Duodenal mucosa (tissue), 2 donors: ENCODE measurements around the gene FFAR4.

Experiments
- H3K27ac ChIP-seq: one replicate; pipeline ENCODE4 v1.7.0; 2013; ENCODE audit warnings: low read depth, low read length
- H3K27me3 ChIP-seq, 2 donors: one replicate each; pipeline ENCODE4 v1.7.0; 2013; ENCODE audit warnings: low read length in 2 of 2, control low read depth in 1 of 2; ENCODE audit not compliant: insufficient read depth in 2 of 2, control insufficient read depth in 1 of 2
- H3K36me3 ChIP-seq, 2 donors: one replicate each; pipeline ENCODE4 v1.7.0; 2013; ENCODE audit warnings: low read length in 2 of 2, control low read depth in 1 of 2; ENCODE audit not compliant: insufficient read depth in 2 of 2, control insufficient read depth in 1 of 2
- H3K4me1 ChIP-seq, 2 donors: one replicate each; pipeline ENCODE4 v1.7.0; 2013; ENCODE audit warnings: low read length in 2 of 2, control low read depth in 1 of 2; ENCODE audit not compliant: insufficient read depth in 2 of 2, control insufficient read depth in 1 of 2
- H3K4me3 ChIP-seq, 2 donors: one replicate each; pipeline ENCODE4 v1.7.0; 2013; ENCODE audit warnings: low read length in 2 of 2, low read depth in 1 of 2
- H3K9ac ChIP-seq, 2 donors: one replicate each; pipeline ENCODE4 v1.7.0; 2013; ENCODE audit warnings: low read length in 2 of 2, low read depth in 1 of 2
- H3K9me3 ChIP-seq, 2 donors: one replicate each; pipeline ENCODE4 v1.7.0; 2013; ENCODE audit warnings: low read length in 2 of 2, control low read depth in 1 of 2; ENCODE audit not compliant: control insufficient read depth in 1 of 2

Gene FFAR4

DNA sequence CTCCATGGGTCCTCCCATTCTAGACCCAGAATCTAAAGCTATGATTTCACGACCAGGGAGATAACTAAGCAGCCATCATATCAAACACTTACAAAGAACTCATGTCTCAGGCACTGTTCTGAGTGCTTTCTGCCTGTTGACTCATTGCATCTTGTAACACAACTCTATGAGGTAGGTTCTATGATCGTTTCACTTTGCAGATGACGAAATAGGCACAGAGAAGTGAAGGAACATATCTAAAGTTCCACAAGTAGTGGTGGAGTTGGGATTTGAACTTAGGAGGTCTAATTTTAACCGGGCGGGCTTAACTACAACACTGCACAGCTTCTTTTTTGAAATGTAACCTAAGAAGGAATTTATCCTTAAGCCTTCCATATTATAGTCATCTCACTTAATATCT is 31.7 kb downstream of the FFAR4 start:
- Histone ChIP-seq H3K9me3 (no peaks in the 10 kb centered on the region), H3K9ac (no peak overlapping the region), H3K27me3 (peaks cover 27 to 30% of the 10 kb centered on the region in 2 donors), H3K27ac (no peak overlapping the region), H3K4me1 (peaks cover 0 to 8% of the 10 kb centered on the region in 2 donors), H3K36me3 (no peaks in the 10 kb centered on the region), H3K4me3 (no peak overlapping the region)

DNA sequence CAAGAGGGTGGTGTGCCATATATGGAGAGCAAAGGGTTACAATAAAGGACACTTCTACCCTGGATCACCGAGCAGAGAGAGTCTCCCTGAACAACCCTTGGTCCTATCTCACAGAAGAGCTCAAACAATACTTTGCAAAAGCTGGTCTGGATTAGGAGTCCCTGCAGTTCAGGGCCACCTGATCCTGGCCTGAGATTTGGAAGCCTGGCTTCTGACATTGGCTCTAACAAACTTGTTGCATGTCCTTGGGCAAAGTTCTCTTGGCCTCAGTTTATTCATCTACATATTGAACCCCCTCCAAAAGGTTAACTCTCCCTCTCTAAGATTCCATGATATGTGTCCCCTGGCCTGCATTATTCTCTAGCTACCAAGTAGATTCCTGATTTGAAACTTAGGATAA is 32.9 kb downstream of the FFAR4 start:
- Histone ChIP-seq H3K27me3 (peaks cover 30 to 31% of the 10 kb centered on the region in 2 donors), H3K9me3 (no peaks in the 10 kb centered on the region), H3K4me3 (no peak overlapping the region), H3K9ac (no peak overlapping the region), H3K4me1 (peaks cover 0 to 8% of the 10 kb centered on the region in 2 donors), H3K36me3 (no peaks in the 10 kb centered on the region), H3K27ac (no peak overlapping the region)

GRCh38 chr10:93599778-93600177 is 33.3 kb downstream of the FFAR4 start:
- Histone ChIP-seq H3K4me3 (no peak overlapping the region), H3K9ac (no peak overlapping the region), H3K4me1 (peaks cover 0 to 8% of the 10 kb centered on the region in 2 donors), H3K27ac (no peak overlapping the region), H3K27me3 (peaks cover 30 to 31% of the 10 kb centered on the region in 2 donors), H3K36me3 (no peaks in the 10 kb centered on the region), H3K9me3 (no peaks in the 10 kb centered on the region)

GRCh38 chr10:93600446-93601145 is 34.1 kb downstream of the FFAR4 start:
- no peaks in the 10 kb centered on the region for H3K36me3 ChIP-seq
- H3K4me3 ChIP-seq: no peak overlapping the region

GRCh38 chr10:93601146-93601773 is 34.8 kb downstream of the FFAR4 start, which contains the start of gene RBP4:
TSS of gene RBP4 (minus strand) at chr10:93601235. CDS start at chr10:93601028, 207 bp downstream.
- H3K4me3 ChIP-seq: peak within 1 kb of the TSS; percentile 31 to 46
- H3K27ac ChIP-seq: no peak within 1 kb of the TSS
- peaks cover 30 to 31% of the 10 kb centered on the region in 2 donors for H3K27me3 ChIP-seq
- H3K9ac ChIP-seq: no peak within 1 kb of the TSS
- H3K4me1 ChIP-seq: peaks cover 0 to 8% of the 10 kb centered on the region in 2 donors
- H3K9me3 ChIP-seq: no peaks in the 10 kb centered on the region
- no peaks in the 10 kb centered on the region for H3K36me3 ChIP-seq

More at GRCh38 chr10:93600446-93601145, 34.1 kb downstream of the FFAR4 start:
- Histone ChIP-seq H3K4me1 (peaks cover 0 to 8% of the 10 kb centered on the region in 2 donors), H3K27ac (no peak overlapping the region), H3K9ac (no peak overlapping the region), H3K27me3 (peaks cover 30 to 31% of the 10 kb centered on the region in 2 donors), H3K9me3 (no peaks in the 10 kb centered on the region)

DNA sequence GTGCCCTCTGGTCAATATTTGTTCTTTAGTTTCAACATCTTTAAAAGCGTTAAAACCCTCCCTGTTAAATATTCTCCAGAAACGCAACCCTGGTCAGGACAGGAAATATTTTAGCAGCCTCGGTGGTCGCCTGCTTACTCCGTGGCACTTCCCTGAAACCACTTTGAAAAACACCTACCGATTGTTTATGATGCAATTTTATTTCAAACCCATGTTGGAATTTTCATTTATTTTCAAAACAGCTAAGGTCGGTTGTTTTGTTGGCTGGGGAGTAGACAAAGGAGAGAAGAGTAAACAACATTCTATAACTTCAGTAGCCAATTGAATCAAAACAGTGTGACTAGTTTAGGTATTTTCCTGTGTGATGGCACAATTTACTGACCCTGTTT is 35.3 kb downstream of the FFAR4 start:
- H3K9me3 ChIP-seq: no peaks in the 10 kb centered on the region
- H3K4me3 ChIP-seq: peak overlapping the region; percentile 31 to 46
- no peaks in the 10 kb centered on the region for H3K36me3 ChIP-seq
- peaks cover 30 to 31% of the 10 kb centered on the region in 2 donors for H3K27me3 ChIP-seq
- no peak overlapping the region for H3K9ac ChIP-seq
- peaks cover 0 to 8% of the 10 kb centered on the region in 2 donors for H3K4me1 ChIP-seq
- H3K27ac ChIP-seq: no peak overlapping the region

DNA sequence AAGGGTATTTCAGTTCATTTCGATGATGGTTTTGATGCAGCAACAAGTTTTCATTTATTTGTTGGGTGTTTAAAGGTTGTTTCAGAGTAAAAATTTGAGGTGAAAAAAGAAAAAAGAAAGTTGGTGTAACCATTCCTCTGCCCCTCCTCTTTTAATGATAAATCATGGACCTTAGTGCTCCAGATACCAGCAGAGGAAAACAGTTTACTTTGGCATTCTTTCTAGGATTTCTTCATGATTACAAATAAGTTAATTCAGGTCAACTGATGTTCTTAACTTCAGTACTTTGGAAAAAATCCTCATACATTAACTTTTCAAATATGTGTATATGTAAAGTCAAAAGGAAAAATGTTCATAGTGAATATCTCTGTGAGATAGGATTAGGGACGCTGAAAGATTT is 36.6 kb downstream of the FFAR4 start:
- H3K9me3 ChIP-seq: no peaks in the 10 kb centered on the region
- peaks cover 0 to 8% of the 10 kb centered on the region in 2 donors for H3K4me1 ChIP-seq
- H3K27ac ChIP-seq: no peak overlapping the region
- no peak overlapping the region for H3K4me3 ChIP-seq
- H3K36me3 ChIP-seq: no peaks in the 10 kb centered on the region
- H3K9ac ChIP-seq: no peak overlapping the region
- H3K27me3 ChIP-seq: peaks cover 30 to 31% of the 10 kb centered on the region in 2 donors

GRCh38 chr10:93604146-93604545 is 37.7 kb downstream of the FFAR4 start:
- no peak overlapping the region for H3K27ac ChIP-seq
- H3K4me3 ChIP-seq: no peak overlapping the region
- H3K27me3 ChIP-seq: peaks cover 31 to 32% of the 10 kb centered on the region in 2 donors
- no peaks in the 10 kb centered on the region for H3K36me3 ChIP-seq
- H3K9me3 ChIP-seq: no peaks in the 10 kb centered on the region
- H3K4me1 ChIP-seq: peaks cover 0 to 8% of the 10 kb centered on the region in 2 donors
- H3K9ac ChIP-seq: no peak overlapping the region

DNA sequence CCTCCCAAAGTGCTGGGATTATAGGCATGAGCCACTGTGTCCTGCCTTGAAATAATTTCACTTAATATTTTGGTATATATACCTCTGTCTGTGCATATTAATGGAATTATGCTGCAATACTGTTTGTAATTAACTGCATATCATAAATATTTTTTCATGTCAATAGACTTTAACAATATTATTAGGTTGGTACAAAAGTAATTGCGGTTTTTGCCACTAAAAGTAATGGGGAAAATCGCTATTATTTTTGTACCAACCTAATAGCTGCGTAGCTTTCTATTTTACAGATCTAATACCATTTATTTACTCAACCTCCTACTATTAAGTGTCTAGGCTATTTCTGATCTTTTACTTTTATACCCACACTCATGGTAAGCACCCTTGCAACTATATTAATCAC is 42.0 kb downstream of the FFAR4 start:
- Histone ChIP-seq H3K4me3 (no peak overlapping the region), H3K27me3 (peaks cover 0 to 7% of the 10 kb centered on the region in 2 donors), H3K36me3 (no peaks in the 10 kb centered on the region), H3K4me1 (no peaks in the 10 kb centered on the region), H3K9ac (no peak overlapping the region), H3K27ac (no peak overlapping the region), H3K9me3 (no peaks in the 10 kb centered on the region)

DNA sequence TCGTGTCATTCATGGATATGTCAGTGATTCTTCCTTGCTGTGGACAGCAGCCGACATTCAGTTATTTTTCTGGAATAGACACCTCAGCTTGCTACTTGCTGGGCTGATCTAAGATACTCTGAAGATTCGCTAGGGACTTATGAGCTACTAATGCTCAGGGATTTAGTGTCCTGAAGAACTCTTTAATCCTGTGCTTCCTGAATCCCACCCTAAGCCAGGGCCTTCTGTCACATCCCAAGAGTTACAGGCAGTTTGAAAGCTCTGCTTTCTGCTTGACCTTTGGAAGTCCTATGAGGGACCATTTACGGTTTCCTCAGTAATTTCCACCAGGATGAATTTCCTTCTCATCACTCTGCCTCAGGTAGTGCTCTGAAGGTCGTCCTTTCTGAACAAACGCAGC is 45.8 kb downstream of the FFAR4 start, which contains the start of gene PDE6C:
PDE6C (plus strand) TSS at position 227 of the 400 bp plus-strand sequence. CDS start 189 bp downstream, outside the sequence.
- Histone ChIP-seq H3K4me1 (no peaks in the 10 kb centered on the region), H3K27ac (no peak within 1 kb of the TSS), H3K27me3 (peaks cover 0 to 4% of the 10 kb centered on the region in 2 donors), H3K9ac (no peak within 1 kb of the TSS), H3K9me3 (no peaks in the 10 kb centered on the region), H3K36me3 (no peaks in the 10 kb centered on the region), H3K4me3 (no peak within 1 kb of the TSS)
